ENCODE measurements around the gene HSPA1B.
"Not testable (repeated sequence)": the region's sequence is repeated elsewhere in the genome, so short reads cannot be mapped to it uniquely, and the experiment has no call there.

Gene HSPA1B

GRCh38 chr6:31799781-31800180 is 27.8 kb upstream of the HSPA1B start:
- no peak for DNase-seq

GRCh38 chr6:31801031-31801927 is 26.3 kb upstream of the HSPA1B start:
- DNase-seq = not testable (repeated sequence)

DNA sequence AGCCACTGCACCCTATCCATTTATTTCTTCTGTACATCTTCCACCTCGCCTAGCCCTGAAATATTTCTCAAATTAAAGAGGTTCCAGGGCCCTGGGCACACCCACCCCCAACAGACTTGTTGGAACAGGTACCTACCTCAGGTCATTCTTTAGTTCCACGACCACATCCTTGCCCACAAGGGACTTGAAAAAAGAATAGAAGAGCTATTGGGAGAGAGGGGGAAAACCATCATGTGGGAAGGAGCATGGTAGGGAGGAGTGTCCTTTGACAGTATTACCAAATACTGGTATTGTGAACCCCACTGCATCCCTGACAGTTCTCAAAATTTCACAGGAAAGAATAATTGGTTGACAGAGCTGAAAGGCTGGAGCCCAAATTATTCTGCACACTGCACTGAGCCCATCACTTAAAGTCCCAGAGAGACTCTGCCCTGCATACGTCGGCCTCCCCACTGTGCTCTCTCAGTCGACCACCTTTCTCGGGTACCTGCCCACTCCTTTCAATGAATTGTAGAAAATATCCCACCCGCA is 21.5 kb upstream of the HSPA1B start:
- DNase-seq = no peak

- DNase-seq = peak; percentile 95 to 98 (median 97)
Measured at GRCh38 chr6:31806470-31807272, 20.9 kb upstream of the HSPA1B start, which contains the start of gene LSM2. Gene LSM2, minus strand, starts transcription at chr6:31806966. Its CDS starts 209 bp downstream, at chr6:31806757.

DNA sequence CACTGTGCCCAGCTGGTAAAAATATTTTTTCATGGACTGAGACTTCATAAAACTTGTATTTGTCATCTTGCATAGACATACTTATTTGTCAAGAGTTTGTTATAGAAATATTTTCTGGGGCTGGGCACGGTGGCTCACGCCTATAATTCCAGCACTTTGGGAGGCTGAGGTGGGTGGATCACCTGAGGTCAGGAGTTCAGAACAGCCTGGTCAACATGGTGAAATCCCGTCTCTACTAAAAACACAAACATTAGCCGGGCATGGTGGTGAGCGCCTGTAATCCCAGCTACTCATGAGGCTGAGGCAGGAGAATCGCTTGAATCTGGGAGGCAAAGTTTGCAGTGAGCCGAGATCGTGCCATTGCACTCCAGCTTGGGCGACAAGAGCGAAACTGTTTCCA is 18.9 kb upstream of the HSPA1B start:
- not testable (repeated sequence) for DNase-seq

- DNase-seq = no peak
Measured at GRCh38 chr6:31811645-31812044, 15.9 kb upstream of the HSPA1B start.

DNA sequence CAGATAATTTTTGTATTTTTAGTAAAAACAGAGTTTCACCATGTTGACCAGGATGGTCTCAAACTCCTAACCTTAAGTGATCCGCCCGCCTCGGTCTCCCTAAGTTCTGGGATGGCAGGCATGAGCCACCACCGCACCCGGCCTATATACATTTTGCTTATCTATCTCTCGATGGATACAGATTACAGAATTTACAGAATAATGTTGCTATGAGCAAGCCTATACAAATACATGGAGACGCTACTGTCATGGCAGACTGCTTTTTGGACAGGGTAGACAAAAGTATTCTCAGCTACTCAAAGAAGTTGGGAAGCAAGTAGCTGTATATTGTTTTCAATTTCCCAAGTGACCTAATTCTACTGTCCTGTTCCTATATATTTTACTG is 14.1 kb upstream of the HSPA1B start:
- DNase-seq = no peak

DNA sequence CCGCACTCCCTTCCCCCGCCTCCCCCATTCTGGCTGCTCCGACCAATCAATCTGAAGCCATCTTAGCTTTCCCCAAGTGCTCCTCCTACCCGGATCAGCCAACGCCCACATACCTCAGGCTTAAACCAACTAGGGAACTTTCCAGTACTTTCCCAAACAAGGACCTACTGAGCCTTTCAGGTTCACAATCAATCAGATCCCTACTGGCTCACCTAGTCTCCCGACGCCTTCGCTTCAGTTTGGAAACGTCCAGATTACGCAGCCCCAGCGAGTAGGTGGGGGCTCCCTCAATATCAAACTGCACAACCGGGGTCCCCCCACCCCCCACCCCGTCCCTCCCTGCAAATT is 12.9 kb upstream of the HSPA1B start:
- peak; percentile 63 to 79 (median 68) for DNase-seq

DNA sequence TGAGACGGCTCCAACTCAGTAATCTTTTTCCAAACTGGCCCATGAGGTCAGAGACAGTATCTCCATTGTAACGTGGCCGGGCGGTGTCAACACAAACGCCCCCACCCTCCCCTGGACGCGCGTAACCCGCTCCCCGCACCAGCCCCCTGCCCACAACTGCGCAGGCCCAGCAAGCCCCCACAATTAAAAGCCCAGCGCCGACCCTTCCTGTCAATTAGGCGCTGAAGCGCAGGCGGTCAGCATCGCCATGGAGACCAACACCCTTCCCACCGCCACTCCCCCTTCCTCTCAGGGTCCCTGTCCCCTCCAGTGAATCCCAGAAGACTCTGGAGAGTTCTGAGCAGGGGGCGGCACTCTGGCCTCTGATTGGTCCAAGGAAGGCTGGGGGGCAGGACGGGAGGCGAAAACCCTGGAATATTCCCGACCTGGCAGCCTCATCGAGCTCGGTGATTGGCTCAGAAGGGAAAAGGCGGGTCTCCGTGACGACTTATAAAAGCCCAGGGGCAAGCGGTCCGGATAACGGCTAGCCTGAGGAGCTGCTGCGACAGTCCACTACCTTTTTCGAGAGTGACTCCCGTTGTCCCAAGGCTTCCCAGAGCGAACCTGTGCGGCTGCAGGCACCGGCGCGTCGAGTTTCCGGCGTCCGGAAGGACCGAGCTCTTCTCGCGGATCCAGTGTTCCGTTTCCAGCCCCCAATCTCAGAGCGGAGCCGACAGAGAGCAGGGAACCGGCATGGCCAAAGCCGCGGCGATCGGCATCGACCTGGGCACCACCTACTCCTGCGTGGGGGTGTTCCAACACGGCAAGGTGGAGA is 12.3 kb upstream of the HSPA1B start, which contains the start of the genes HSPA1A and HSPA1L:
Gene HSPA1A (plus strand): TSS at position 519 of the 814 bp plus-strand sequence. CDS start 214 bp downstream, at position 733.
Gene HSPA1L (minus strand): TSS at position 259 of the 814 bp plus-strand sequence. CDS start 3,311 bp downstream, outside the sequence.
- DNase-seq = peak; percentile 43 to 88 (median 46)

GRCh38 chr6:31817133-31817928 is 10.2 kb upstream of the HSPA1B start:
- DNase-seq = peak in 1 of 5 donors; percentile 64

GRCh38 chr6:31817929-31818511 is 9.5 kb upstream of the HSPA1B start:
- not testable (repeated sequence) for DNase-seq

DNA sequence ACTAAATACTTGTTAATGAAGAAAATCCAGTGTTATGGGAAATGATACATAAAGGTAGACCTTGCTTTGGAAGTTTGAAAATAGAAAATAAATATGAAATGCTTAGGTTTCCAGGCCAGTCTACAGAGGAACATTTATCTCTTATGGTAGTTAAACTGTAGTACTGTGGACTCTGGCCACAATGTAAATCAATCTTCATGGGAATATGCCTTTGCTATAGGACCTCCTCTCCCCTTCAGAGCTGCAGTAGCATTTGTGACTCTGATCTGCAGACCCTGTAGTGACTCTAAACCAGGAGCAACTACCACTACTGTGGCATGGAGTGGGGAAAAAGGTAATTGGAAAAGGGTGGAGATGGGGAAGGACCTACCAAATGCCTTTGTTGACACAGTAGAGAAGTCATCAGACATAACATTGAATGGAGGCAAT is 7.7 kb upstream of the HSPA1B start:
- DNase-seq = no peak

DNA sequence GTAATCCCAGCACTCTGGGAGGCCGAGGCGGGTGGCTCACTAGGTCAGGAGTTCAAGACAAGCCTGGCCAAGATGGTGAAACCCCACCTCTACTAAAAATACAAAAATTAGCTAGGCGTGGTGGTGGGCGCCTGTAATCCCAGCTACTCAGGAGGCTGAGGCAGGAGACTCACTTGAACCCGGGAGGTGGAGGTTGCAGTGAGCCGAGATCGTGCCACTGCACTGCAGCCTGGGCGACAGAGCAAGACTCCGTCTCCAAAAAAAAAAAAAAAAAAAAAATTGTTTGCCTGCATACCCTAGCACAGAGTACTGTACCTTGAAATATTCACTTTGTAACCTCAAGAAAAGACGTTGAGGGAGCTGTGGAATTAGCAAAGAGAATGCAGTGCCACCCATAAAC is 7.1 kb upstream of the HSPA1B start:
- DNase-seq = not testable (repeated sequence)

DNA sequence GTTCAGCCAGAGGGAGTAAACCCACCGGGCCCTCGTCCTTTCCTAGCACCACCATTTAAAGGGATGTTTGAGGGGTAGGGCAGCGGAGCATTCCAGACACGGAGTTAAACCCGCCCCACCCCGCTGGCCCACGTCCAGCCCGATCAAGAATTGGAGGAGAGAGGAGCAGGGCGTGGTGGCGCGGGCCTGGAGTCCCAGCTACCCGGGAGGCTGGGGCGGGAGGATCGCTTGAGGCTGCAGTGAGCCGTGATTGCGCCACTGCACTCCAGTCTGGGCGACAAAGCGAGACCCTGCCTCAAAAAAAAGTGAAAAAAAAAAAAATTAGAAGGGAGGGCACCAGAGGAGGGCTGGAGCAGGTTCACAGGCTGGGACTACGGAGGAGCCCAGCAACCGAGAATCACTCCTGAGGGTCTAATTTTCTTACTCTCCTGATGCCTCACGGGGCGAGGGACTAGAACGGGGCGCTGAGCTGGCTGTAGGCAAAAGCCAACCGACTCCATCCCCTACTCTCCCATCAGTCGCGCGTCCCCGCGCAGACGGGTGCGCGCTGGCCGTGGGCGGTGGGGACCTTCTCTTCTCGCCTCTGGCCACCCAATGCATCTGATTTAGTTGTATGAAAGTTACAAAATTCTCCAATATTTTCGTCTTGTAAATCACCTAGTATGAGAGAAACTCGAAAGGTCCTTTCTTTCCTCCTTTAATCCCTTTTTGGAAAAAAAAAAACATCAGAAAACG is 6.1 kb upstream of the HSPA1B start:
- peak in 2 of 5 donors; percentile 19 to 70 for DNase-seq

- DNase-seq = peak; percentile 27 to 69 (median 57)
Measured at GRCh38 chr6:31822036-31822821, 5.3 kb upstream of the HSPA1B start.

DNA sequence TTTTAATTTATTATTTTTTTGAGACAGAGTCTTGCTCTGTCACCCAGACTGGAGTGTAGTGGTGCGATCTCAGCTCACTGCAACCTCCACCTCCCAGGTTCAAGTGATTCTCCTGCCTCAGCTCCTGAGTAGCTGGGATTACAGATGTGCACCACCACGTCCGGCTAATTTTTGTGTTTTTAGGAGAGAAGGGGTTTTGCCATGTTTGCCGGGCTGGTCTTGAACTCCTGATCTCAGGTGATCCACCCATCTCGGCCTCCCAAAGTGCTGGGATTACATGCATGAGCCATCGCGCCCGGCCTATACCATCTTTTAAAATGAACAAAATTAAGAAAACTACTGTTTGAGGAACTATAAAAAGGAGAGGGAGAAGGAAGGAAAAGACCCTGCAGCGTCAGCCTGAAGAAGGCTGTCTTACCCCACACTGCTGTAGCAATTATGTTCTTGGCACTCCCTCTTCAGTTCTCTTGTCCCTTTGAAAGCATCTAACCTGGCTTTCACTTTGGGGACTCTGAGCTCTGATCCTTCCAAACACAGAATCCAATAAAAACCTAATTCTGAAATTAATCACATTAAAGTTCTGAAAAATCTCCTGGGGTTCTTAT is 3.8 kb upstream of the HSPA1B start:
- DNase-seq = not testable (repeated sequence)

DNA sequence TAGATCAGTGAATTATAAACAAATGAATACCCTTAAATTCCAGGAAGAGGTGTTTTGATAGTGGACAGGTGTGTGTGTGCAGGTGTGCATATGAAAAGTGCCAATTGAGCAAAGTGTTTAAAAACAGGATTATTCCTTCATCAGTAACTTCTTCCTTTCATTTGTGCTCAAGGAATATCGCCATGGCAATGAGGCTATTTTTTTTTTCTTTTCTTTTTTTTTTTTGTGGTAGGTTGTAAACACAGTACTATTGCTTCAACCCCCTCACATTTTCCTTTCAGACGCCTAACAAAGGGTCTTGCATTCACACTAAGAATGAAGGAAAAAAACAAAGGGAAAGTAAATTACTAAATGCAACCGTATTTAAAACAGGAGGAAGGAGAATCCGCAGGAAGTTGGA is 2.0 kb upstream of the HSPA1B start:
- DNase-seq = no peak

- no peak for DNase-seq
Measured at GRCh38 chr6:31826793-31827285, 699 bp upstream of the HSPA1B start.
